Glutamatergic neuron (in vitro differentiated cells): Measurements from ENCODE around the gene CAMTA2. TPM values are rescaled to one million over a fixed set of nuclear protein-coding genes. Genes with fewer than 3 reads are reported as not detected.
A peak's percentile ranks its signal among the peaks of the same experiment; 100 is the strongest.

Source experiments
- DNase-seq: peaks from one replicate; pipeline ENCODE4 v3.0.0; 2022
- H3K27ac Mint-ChIP-seq: one replicate; pipeline ENCODE4 v1.8.0; 2020; ENCODE audit warnings: mild to moderate bottlenecking, mixed read lengths, inconsistent platforms; ENCODE audit not compliant: unreplicated experiment
- H3K27me3 Mint-ChIP-seq: one replicate; pipeline ENCODE4 v1.8.0; 2020; ENCODE audit warnings: mild to moderate bottlenecking, moderate library complexity, mixed read lengths, inconsistent platforms; ENCODE audit not compliant: unreplicated experiment
- H3K36me3 Mint-ChIP-seq: one replicate; pipeline ENCODE4 v1.8.0; 2020; ENCODE audit warnings: mild to moderate bottlenecking, mixed read lengths, inconsistent platforms; ENCODE audit not compliant: unreplicated experiment
- H3K4me1 Mint-ChIP-seq: one replicate; pipeline ENCODE4 v1.8.0; 2020; ENCODE audit warnings: mild to moderate bottlenecking, low read depth, mixed read lengths, inconsistent platforms; ENCODE audit not compliant: unreplicated experiment
- H3K4me3 Mint-ChIP-seq: one replicate; pipeline ENCODE4 v1.8.0; 2020; ENCODE audit warnings: mild to moderate bottlenecking, mixed read lengths, inconsistent platforms; ENCODE audit not compliant: unreplicated experiment
- H3K9me3 Mint-ChIP-seq: one replicate; pipeline ENCODE4 v1.8.0; 2020; ENCODE audit warnings: mild to moderate bottlenecking, moderate library complexity, mixed read lengths, inconsistent platforms; ENCODE audit not compliant: unreplicated experiment
- CTCF ChIP-seq: fragments of 200-600 bp; sonication (generic); IDR thresholded peaks from one replicate; pipeline ENCODE4 v1.5.0; 2021; ENCODE audit not compliant: partially characterized antibody, unreplicated experiment
- total RNA-seq: library from RNA; stranded (reverse); fragmentation: NEBNext Ultra II Directional; extraction: Animal tissue kit (Norgen Biotek cat#: 25700); gene quantifications from one replicate; pipeline ENCODE4 v1.2.1, GENCODE V29; 2021; ENCODE audit not compliant: unreplicated experiment

CAMTA2 gene
- total RNA-seq, 1 donor from 2014 or later: 61.4 TPM

- Mint-ChIP-seq H3K36me3 (no peaks in the 10 kb centered on the region), H3K27ac (no peak overlapping the region), H3K27me3 (peaks cover 5% of the 10 kb centered on the region), H3K9me3 (peaks cover 9% of the 10 kb centered on the region), H3K4me3 (no peak overlapping the region), H3K4me1 (peaks cover 14% of the 10 kb centered on the region)
- no peak for TF ChIP-seq CTCF
- DNase-seq: no peak
Measured at GRCh38 chr17:4956493-4957061, 30.9 kb downstream of the CAMTA2 start.

- Mint-ChIP-seq H3K27me3 (peaks cover 5% of the 10 kb centered on the region), H3K27ac (no peak overlapping the region), H3K4me3 (no peak overlapping the region), H3K4me1 (peaks cover 24% of the 10 kb centered on the region), H3K9me3 (peaks cover 13% of the 10 kb centered on the region), H3K36me3 (no peaks in the 10 kb centered on the region)
- TF ChIP-seq CTCF: no peak
- no peak for DNase-seq
Measured at GRCh38 chr17:4955091-4955490, 32.4 kb downstream of the CAMTA2 start.

GRCh38 chr17:4953451-4953961 is 34.0 kb downstream of the CAMTA2 start:
- no peak for DNase-seq
- TF ChIP-seq CTCF: no peak
- Mint-ChIP-seq H3K27ac (peak overlapping the region; percentile 48), H3K27me3 (peaks cover 7% of the 10 kb centered on the region), H3K36me3 (no peaks in the 10 kb centered on the region), H3K4me1 (peaks cover 19% of the 10 kb centered on the region), H3K9me3 (peaks cover 14% of the 10 kb centered on the region), H3K4me3 (peak overlapping the region; percentile 35)

GRCh38 chr17:4951486-4951885 is 36.0 kb downstream of the CAMTA2 start:
- TF ChIP-seq CTCF: no peak
- DNase-seq: no peak
- H3K27me3 Mint-ChIP-seq: peaks cover 6% of the 10 kb centered on the region
- peaks cover 23% of the 10 kb centered on the region for H3K4me1 Mint-ChIP-seq
- H3K36me3 Mint-ChIP-seq: peaks cover 5% of the 10 kb centered on the region
- peak overlapping the region; percentile 88 for H3K4me3 Mint-ChIP-seq
- H3K27ac Mint-ChIP-seq: peak overlapping the region; percentile 94
- H3K9me3 Mint-ChIP-seq: peaks cover 17% of the 10 kb centered on the region

GRCh38 chr17:4950746-4951204 is 36.7 kb downstream of the CAMTA2 start, which contains the start of gene ENO3:
Gene ENO3 (plus strand): TSS chr17:4951119. CDS start chr17:4951830, 711 bp downstream.
- TF ChIP-seq CTCF: no peak
- peak; percentile 63 for DNase-seq
- peaks cover 17% of the 10 kb centered on the region for H3K9me3 Mint-ChIP-seq

More at GRCh38 chr17:4950746-4951204, 36.7 kb downstream of the CAMTA2 start, which contains the start of gene ENO3:
- H3K4me1 Mint-ChIP-seq: peaks cover 26% of the 10 kb centered on the region
- peaks cover 7% of the 10 kb centered on the region for H3K27me3 Mint-ChIP-seq
- H3K4me3 Mint-ChIP-seq: peak within 1 kb of the TSS; percentile 88
- H3K27ac Mint-ChIP-seq: peak within 1 kb of the TSS; percentile 94
- H3K36me3 Mint-ChIP-seq: peaks cover 5% of the 10 kb centered on the region
